Measurements from ENCODE around the gene SHROOM4.

The SHROOM4 gene

GRCh38 chrX:50609796-50610195, 204.2 kb downstream of the SHROOM4 start:
- TF ChIP-seq CEBPB (IDR thresholded peaks at IDR 0.05), result no peak
- TF ChIP-seq ZBTB7A (IDR thresholded peaks at IDR 0.05; ENCODE audit: low read depth), result no peak
- no peak for TF ChIP-seq TAF1 (IDR thresholded peaks at IDR 0.05; ENCODE audit: low read depth)
- no peak for TF ChIP-seq TCF12 (IDR thresholded peaks at IDR 0.05; ENCODE audit: low read depth)
- TF ChIP-seq TEAD4 (IDR thresholded peaks at IDR 0.05), result no peak
- no peak for TF ChIP-seq CREB1 (IDR thresholded peaks at IDR 0.05; ENCODE audit: low read depth)
- no peak for TF ChIP-seq USF1 (IDR thresholded peaks at IDR 0.05)
- TF ChIP-seq EGR1 (IDR thresholded peaks at IDR 0.05), result no peak
- TF ChIP-seq FOXM1 (IDR thresholded peaks at IDR 0.05; ENCODE audit: borderline replicate concordance, low read depth), result no peak
- TF ChIP-seq RAD21 (IDR thresholded peaks at IDR 0.05; ENCODE audit: low read depth), result no peak
- no peak for TF ChIP-seq YY1 (IDR thresholded peaks at IDR 0.05; ENCODE audit: low read depth)
- no peak for TF ChIP-seq MAX (IDR thresholded peaks at IDR 0.05)
- TF ChIP-seq NFIC (IDR thresholded peaks at IDR 0.05), result no peak
- TF ChIP-seq REST (IDR thresholded peaks at IDR 0.05; ENCODE audit: low read depth), result no peak

GRCh38 chrX:50606300-50606950, 207.6 kb downstream of the SHROOM4 start:
- no peak for TF ChIP-seq CEBPB (IDR thresholded peaks at IDR 0.05)
- no peak for TF ChIP-seq MAX (IDR thresholded peaks at IDR 0.05)
- no peak for TF ChIP-seq EGR1 (IDR thresholded peaks at IDR 0.05)

- TF ChIP-seq TCF12 (IDR thresholded peaks at IDR 0.05; ENCODE audit: low read depth), result no peak
Observed at GRCh38 chrX:50596056-50596455, 217.9 kb downstream of the SHROOM4 start.

GRCh38 chrX:50594788-50595187, 219.2 kb downstream of the SHROOM4 start:
- TF ChIP-seq EGR1 (IDR thresholded peaks at IDR 0.05) (no peak), FOXM1 (IDR thresholded peaks at IDR 0.05; ENCODE audit: borderline replicate concordance, low read depth) (no peak), TAF1 (IDR thresholded peaks at IDR 0.05; ENCODE audit: low read depth) (no peak), ZBTB7A (IDR thresholded peaks at IDR 0.05; ENCODE audit: low read depth) (no peak), MAX (IDR thresholded peaks at IDR 0.05) (no peak), CEBPB (IDR thresholded peaks at IDR 0.05) (no peak), TCF12 (IDR thresholded peaks at IDR 0.05; ENCODE audit: low read depth) (no peak), REST (IDR thresholded peaks at IDR 0.05; ENCODE audit: low read depth) (no peak), TEAD4 (IDR thresholded peaks at IDR 0.05) (no peak), RAD21 (IDR thresholded peaks at IDR 0.05; ENCODE audit: low read depth) (no peak), EP300 (IDR thresholded peaks at IDR 0.05; ENCODE audit: borderline replicate concordance) (no peak), NFIC (IDR thresholded peaks at IDR 0.05) (no peak), USF1 (IDR thresholded peaks at IDR 0.05) (no peak), CREB1 (IDR thresholded peaks at IDR 0.05; ENCODE audit: low read depth) (no peak), YY1 (IDR thresholded peaks at IDR 0.05; ENCODE audit: low read depth) (no peak)

- TF ChIP-seq YY1 (IDR thresholded peaks at IDR 0.05; ENCODE audit: low read depth), result no peak
- TF ChIP-seq TEAD4 (IDR thresholded peaks at IDR 0.05), result no peak
- no peak for TF ChIP-seq NFIC (IDR thresholded peaks at IDR 0.05)
- no peak for TF ChIP-seq CREB1 (IDR thresholded peaks at IDR 0.05; ENCODE audit: low read depth)
- TF ChIP-seq RAD21 (IDR thresholded peaks at IDR 0.05; ENCODE audit: low read depth), result no peak
- no peak for TF ChIP-seq EP300 (IDR thresholded peaks at IDR 0.05; ENCODE audit: borderline replicate concordance)
- no peak for TF ChIP-seq USF1 (IDR thresholded peaks at IDR 0.05)
- no peak for TF ChIP-seq REST (IDR thresholded peaks at IDR 0.05; ENCODE audit: low read depth)
- no peak for TF ChIP-seq TCF12 (IDR thresholded peaks at IDR 0.05; ENCODE audit: low read depth)
- no peak for TF ChIP-seq CEBPB (IDR thresholded peaks at IDR 0.05)
- no peak for TF ChIP-seq EGR1 (IDR thresholded peaks at IDR 0.05)
- no peak for TF ChIP-seq MAX (IDR thresholded peaks at IDR 0.05)
- TF ChIP-seq TAF1 (IDR thresholded peaks at IDR 0.05; ENCODE audit: low read depth), result no peak
- TF ChIP-seq FOXM1 (IDR thresholded peaks at IDR 0.05; ENCODE audit: borderline replicate concordance, low read depth), result no peak
- TF ChIP-seq ZBTB7A (IDR thresholded peaks at IDR 0.05; ENCODE audit: low read depth), result no peak
Observed at GRCh38 chrX:50586980-50587379, 227.0 kb downstream of the SHROOM4 start.

All from Ishikawa (cell line).